HCT116 (cell line): ENCODE data around the gene SMAD2. TPM values are rescaled to one million over a fixed set of nuclear protein-coding genes. Genes with fewer than 3 reads are reported as not detected.

ENCODE experiments used
- ATAC-seq: fragments of 200-7000 bp; cut with Tn5 transposase; 2 replicates; pipeline ENCODE4 v1.9.1; 2020; ENCODE audit warnings: mild to moderate bottlenecking, moderate library complexity
- BruUV-seq: library from RNA; stranded (reverse); fragments of 400-500 nt; replicated peaks from 2 replicates; lab custom pipeline; 2021; lab: Mats Ljungman, UMichigan
- CTCF ChIA-PET: fragments of 300-600 bp; sonication (Branson Sonifier 250); formaldehyde crosslinking; loops from one replicate; lab custom pipeline; 2021; ENCODE audit warnings: antibody characterized with exemption; lab: Charles Lee
- POLR2A ChIA-PET: fragments of 300-600, 350-600 bp; sonication (Branson Sonifier 250); formaldehyde crosslinking; loops from one replicate; lab custom pipeline; 2021; ENCODE audit warnings: antibody characterized with exemption; lab: Charles Lee
- RAD21 ChIA-PET, 2 experiments: fragments of 300-600 bp; sonication (Branson Sonifier 250); formaldehyde crosslinking; loops; one replicate each; lab custom pipeline; 2023; ENCODE audit warnings: low total read pairs in 2 of 2; ENCODE audit not compliant: uncharacterized antibody in 2 of 2, unreplicated experiment in 2 of 2, low non-redundant PET in 1 of 2; lab: Charles Lee
- DNase-seq: peaks from one replicate; pipeline ENCODE4 v3.0.0-alpha.2; 2010; ENCODE audit warnings: low read depth, low spot score
- H2AFZ ChIP-seq: fragments of 200-600 bp; shearing (Covaris generic), sonication (generic); 2 replicates; pipeline ENCODE4 v1.6.1; 2017; ENCODE audit warnings: low read depth, mixed run types, mixed read lengths, antibody characterized with exemption, low read length; ENCODE audit not compliant: poor library complexity, severe bottlenecking
- H3K27ac ChIP-seq: 2 replicates; pipeline ENCODE4 v1.5.1; 2012; ENCODE audit warnings: low read depth, low read length
- H3K27me3 ChIP-seq: fragments of 200-600 bp; sonication (generic); 2 replicates; pipeline ENCODE4 v1.6.1; 2016; ENCODE audit warnings: mixed run types, low read length, mixed read lengths; ENCODE audit not compliant: insufficient read depth
- H3K36me3 ChIP-seq, 2 experiments: fragments of 200-500 bp in 1 of 2; fragments of 200-600 bp in 1 of 2; sonication (Bioruptor generic) in 1 of 2; sonication (generic) in 1 of 2; 2 replicates each; pipeline versions ENCODE4 v1.5.1 to v1.6.1; 2014 to 2016; ENCODE audit warnings: low read length in 2 of 2, inconsistent platforms in 1 of 2, mixed read lengths in 1 of 2, mixed run types in 1 of 2; ENCODE audit not compliant: insufficient read depth in 2 of 2, control insufficient read depth in 1 of 2
- H3K4me1 ChIP-seq, 2 experiments: fragments of 200-600 bp in 1 of 2; sonication (generic) in 1 of 2; 2 replicates each; pipeline versions ENCODE4 v1.5.1 to v1.6.1; 2012 to 2017; ENCODE audit warnings: low read length in 2 of 2, inconsistent platforms in 1 of 2, mild to moderate bottlenecking in 1 of 2, mixed read lengths in 1 of 2, mixed run types in 1 of 2, moderate library complexity in 1 of 2; ENCODE audit not compliant: insufficient read depth in 2 of 2, control insufficient read depth in 1 of 2
- H3K4me2 ChIP-seq: fragments of 200-600 bp; sonication (generic); 2 replicates; pipeline ENCODE4 v1.6.1; 2017; ENCODE audit warnings: mixed run types, low read length, mixed read lengths
- H3K4me3 ChIP-seq, 2 experiments: fragments of 200-600 bp in 1 of 2; sonication (generic) in 1 of 2; replicated peaks in 1 of 2; 2 replicates each; pipeline ENCODE4 v1.5.1; 2011 to 2016; ENCODE audit warnings: low read length in 2 of 2, control low read depth in 1 of 2, low read depth in 1 of 2, mild to moderate bottlenecking in 1 of 2, mixed read lengths in 1 of 2, mixed run types in 1 of 2
- H3K79me2 ChIP-seq: fragments of 200-600 bp; sonication (generic); 2 replicates; pipeline ENCODE4 v1.6.1; 2017; ENCODE audit warnings: mild to moderate bottlenecking, mixed run types, low read length, moderate library complexity, mixed read lengths; ENCODE audit not compliant: insufficient read depth
- H3K9ac ChIP-seq: fragments of 200-600 bp; sonication (generic); 2 replicates; pipeline ENCODE4 v1.6.1; 2016; ENCODE audit warnings: low read length, mixed read lengths
- H3K9me2 ChIP-seq: fragments of 200-600 bp; sonication (generic), shearing (Covaris generic); 2 replicates; pipeline ENCODE4 v1.6.1; 2017; ENCODE audit warnings: mixed run types, mild to moderate bottlenecking, moderate library complexity; ENCODE audit not compliant: insufficient read depth
- H3K9me3 ChIP-seq, 2 experiments: fragments of 200-500 bp in 1 of 2; fragments of 200-600 bp in 1 of 2; sonication (Bioruptor generic) in 1 of 2; sonication (generic) in 1 of 2; 2 replicates each; pipeline ENCODE4 v1.6.1; 2014 to 2017; ENCODE audit warnings: low read length in 2 of 2, mixed read lengths in 2 of 2, inconsistent platforms in 1 of 2, low read depth in 1 of 2, mild to moderate bottlenecking in 1 of 2, mixed run types in 1 of 2, moderate library complexity in 1 of 2; ENCODE audit not compliant: control insufficient read depth in 1 of 2, insufficient read depth in 1 of 2
- H4K20me1 ChIP-seq: fragments of 200-600 bp; sonication (generic), shearing (Covaris generic); 2 replicates; pipeline ENCODE4 v1.6.1; 2017; ENCODE audit warnings: mixed run types, mild to moderate bottlenecking, moderate library complexity; ENCODE audit not compliant: insufficient read depth
- ATF3 ChIP-seq: IDR thresholded peaks from 2 replicates; pipeline ENCODE4 v1.6.1; 2012
- CBX3 ChIP-seq: IDR thresholded peaks from 2 replicates; pipeline ENCODE4 v1.6.1; 2012; ENCODE audit warnings: low read depth
- CTCF ChIP-seq, 3 experiments: fragments of 200-600 bp in 1 of 3; sonication (generic) in 1 of 3; IDR thresholded peaks in 2 of 3; conservative IDR thresholded peaks in 1 of 3; 2 replicates each; pipeline ENCODE4 v1.5.1; 2012 to 2017; ENCODE audit warnings: low read depth in 2 of 3, low read length in 2 of 3, antibody characterized with exemption in 1 of 3, borderline replicate concordance in 1 of 3, control low read depth in 1 of 3, mild to moderate bottlenecking in 1 of 3, mixed read lengths in 1 of 3, mixed run types in 1 of 3, moderate library complexity in 1 of 3; ENCODE audit not compliant: insufficient read depth in 1 of 3
- EGR1 ChIP-seq: IDR thresholded peaks from 2 replicates; pipeline ENCODE4 v1.6.1; 2012; ENCODE audit warnings: low read depth
- EZH2 ChIP-seq: fragments of 200-600 bp; sonication (generic); IDR thresholded peaks from 2 replicates; pipeline ENCODE4 v1.6.1; 2017; ENCODE audit warnings: antibody characterized with exemption, mixed run types
- JUND ChIP-seq: IDR thresholded peaks from 2 replicates; pipeline ENCODE4 v1.6.1; 2012
- MAX ChIP-seq: IDR thresholded peaks from 2 replicates; pipeline ENCODE4 v1.6.1; 2012
- POLR2AphosphoS5 ChIP-seq: IDR thresholded peaks from 2 replicates; pipeline ENCODE4 v1.6.1; 2011; ENCODE audit warnings: mild to moderate bottlenecking, low read depth, low read length, moderate library complexity
- RAD21 ChIP-seq: IDR thresholded peaks from 2 replicates; pipeline ENCODE4 v1.6.1; 2012; ENCODE audit warnings: low read depth, mild to moderate bottlenecking
- REST ChIP-seq: IDR thresholded peaks from 2 replicates; pipeline ENCODE4 v1.6.1; 2012; ENCODE audit warnings: low read depth
- SRF ChIP-seq: IDR thresholded peaks from 2 replicates; pipeline ENCODE4 v1.6.1; 2012; ENCODE audit warnings: low read depth
- TCF7L2 ChIP-seq: IDR thresholded peaks from 2 replicates; pipeline ENCODE4 v1.7.0; 2011; ENCODE audit warnings: borderline replicate concordance, inconsistent platforms; ENCODE audit not compliant: insufficient read depth, insufficient read length; ENCODE audit errors: extremely low read depth
- ZFX ChIP-seq: fragments of 450-650 bp; IDR thresholded peaks from 2 replicates; pipeline ENCODE4 v1.6.1; 2017
- ZNF274 ChIP-seq: fragments of 200-500 bp; sonication (Bioruptor generic); IDR thresholded peaks from 2 replicates; pipeline ENCODE4 v1.6.1; 2014; ENCODE audit warnings: mild to moderate bottlenecking, low read depth, low read length, inconsistent platforms
- intact Hi-C: fragments of 100-400 bp; cut with micrococcal nuclease; formaldehyde crosslinking; loops from 2 replicates; pipeline ENCODE4 v1.10.0; 2022
- total RNA-seq: library from RNA; stranded (reverse); gene quantifications from one replicate; pipeline ENCODE4 v1.2.1, GENCODE V29; 2021; ENCODE audit not compliant: unreplicated experiment

SMAD2 gene
- total RNA-seq, 1 experiment from 2014 or later = 130 TPM

GRCh38 chr18:47881752-47882455 is 48.6 kb downstream of the SMAD2 start (continued):
- TF ChIP-seq RAD21 (no peak), REST (no peak)

- peaks cover 22 to 26% of the 10 kb centered on the region in 2 experiments for H3K4me1 ChIP-seq
- CTCF ChIA-PET = no interaction called here
- RAD21 ChIA-PET = no interaction called here
- no peak overlapping the region for H2AFZ ChIP-seq
- intact Hi-C loops = no loop called here
- H3K27me3 ChIP-seq = no peaks in the 10 kb centered on the region
- H3K9ac ChIP-seq = no peak overlapping the region
- no peaks in the 10 kb centered on the region for H3K9me3 ChIP-seq
- no peak for DNase-seq
- peaks cover 53% of the 10 kb centered on the region for H3K79me2 ChIP-seq
- H4K20me1 ChIP-seq = peaks cover 10% of the 10 kb centered on the region; the same call in 1 of the 2 replicates
- no peak overlapping the region for H3K4me2 ChIP-seq
- TF ChIP-seq SRF (no peak), MAX (no peak), CTCF (IDR thresholded peaks at IDR 0.05 in 2 of 3, conservative IDR thresholded peaks at IDR 0.05 in 1 of 3; ENCODE audit: borderline replicate concordance in 1 of 3, insufficient read depth in 1 of 3, low read depth in 2 of 3, low read length in 2 of 3) (no peak), ZFX (no peak), POLR2AphosphoS5 (no peak), ZNF274 (no peak), TCF7L2 (no peak), ATF3 (no peak), JUND (no peak), REST (no peak), EGR1 (no peak), EZH2 (no peak), CBX3 (no peak)
- TF ChIP-seq, all 23 proteins: peak for 0
- no peak for ATAC-seq
- no peak overlapping the region; the same call in 1 of the 2 replicates for H3K27ac ChIP-seq
- peaks cover 0 to 6% of the 10 kb centered on the region in 2 experiments; a peak in 1 of 4 replicates for H3K36me3 ChIP-seq
- BruUV-seq = no TSS peak
- POLR2A ChIA-PET = no interaction called here
- H3K9me2 ChIP-seq = no peaks in the 10 kb centered on the region
- no peak overlapping the region for H3K4me3 ChIP-seq
These were observed 49.4 kb downstream of the SMAD2 start for GRCh38 chr18:47881042-47881441.
